HepG2 (cell line): ENCODE results near the gene PLET1. TPM values are rescaled to one million over a fixed set of nuclear protein-coding genes. Genes with fewer than 3 reads are reported as not detected.

Experiments used
- ASH2L ChIP-seq: fragments of 300-600, 200-600 bp; sonication (generic); IDR thresholded peaks from 2 replicates; pipeline ENCODE4 v1.7.0; 2017; ENCODE audit warnings: low read depth, mild to moderate bottlenecking, moderate library complexity, mixed read lengths, low read length; ENCODE audit not compliant: insufficient read length
- ATF7 ChIP-seq, 2 experiments: fragments of 450-650 bp in 1 of 2; sonication (generic) in 1 of 2; formaldehyde crosslinking in 1 of 2; IDR thresholded peaks; 2 replicates each; pipeline versions ENCODE4 v1.4.0 to v1.6.1; 2016 to 2020; ENCODE audit warnings: antibody characterized with exemption in 1 of 2, mild to moderate bottlenecking in 1 of 2, missing genetic modification reagents in 1 of 2
- EZH2 ChIP-seq: conservative IDR thresholded peaks from 2 replicates; pipeline ENCODE4 v1.6.1; 2012; ENCODE audit warnings: mild to moderate bottlenecking, low read depth, low read length, moderate library complexity
- TEAD3 ChIP-seq: optimal IDR thresholded peaks from 2 replicates; pipeline ENCODE3; 2016; ENCODE audit warnings: borderline replicate concordance
- ZBTB1 ChIP-seq: sonication (generic); formaldehyde crosslinking; IDR thresholded peaks from 2 replicates; pipeline ENCODE4 v1.4.0; 2020; ENCODE audit warnings: missing genetic modification reagents, borderline replicate concordance
- ZFX ChIP-seq: sonication (generic); formaldehyde crosslinking; IDR thresholded peaks from 2 replicates; pipeline ENCODE4 v1.4.0; 2020; ENCODE audit warnings: mild to moderate bottlenecking, low read depth, missing genetic modification reagents, moderate library complexity
- ZNF331 ChIP-seq: sonication (generic); formaldehyde crosslinking; IDR thresholded peaks from 2 replicates; pipeline ENCODE4 v1.4.0; 2020; ENCODE audit warnings: missing genetic modification reagents
- ZNF724P ChIP-seq: sonication (generic); formaldehyde crosslinking; IDR thresholded peaks from 2 replicates; pipeline ENCODE4 v1.8.0; 2022; ENCODE audit warnings: missing genetic modification reagents, borderline replicate concordance
- polyA plus RNA-seq, 8 experiments: library from polyadenylated mRNA; depleted of rRNA in 3 of 8; stranded (reverse) in 7 of 8; unstranded in 1 of 8; fragments of >200 nt; fragmentation: Illumina TruSeq in 4 of 8; extraction: Trizol in 4 of 8; gene quantifications; 2 replicates each; pipeline versions ENCODE4 v1.2.1 to v1.2.3, GENCODE V29; 2011 to 2016; ENCODE audit warnings: low read depth in 4 of 8, missing spikeins in 1 of 8, mixed read lengths in 1 of 8; ENCODE audit not compliant: insufficient read depth in 1 of 8
- total RNA-seq, 5 experiments: library from RNA; depleted of rRNA; stranded (reverse); fragments of >200 nt; fragmentation: Illumina TruSeq; extraction: Trizol; gene quantifications; 2 replicates each; pipeline ENCODE4 v1.2.3, GENCODE V29; 2016; ENCODE audit warnings: low read depth in 1 of 5
- TF ChIP-seq, protein P1 (sequence below): sonication (generic); formaldehyde crosslinking; IDR thresholded peaks from 2 replicates; pipeline ENCODE4 v1.4.0; 2020; ENCODE audit warnings: missing genetic modification reagents, borderline replicate concordance
- TF ChIP-seq, protein P2 (sequence below): sonication (generic); formaldehyde crosslinking; IDR thresholded peaks from 2 replicates; pipeline ENCODE4 v1.5.0; 2020; ENCODE audit warnings: mild to moderate bottlenecking, missing genetic modification reagents, moderate library complexity
- TF ChIP-seq, protein P3 (sequence below): sonication (generic); formaldehyde crosslinking; IDR thresholded peaks from 2 replicates; pipeline ENCODE4 v1.8.0; 2022; ENCODE audit warnings: missing genetic modification reagents, mild to moderate bottlenecking, moderate library complexity, borderline replicate concordance
- TF ChIP-seq, protein P4 (sequence below): sonication (generic); formaldehyde crosslinking; IDR thresholded peaks from 2 replicates; pipeline ENCODE4 v1.4.0; 2020; ENCODE audit warnings: missing genetic modification reagents
- TF ChIP-seq, protein P5 (sequence below): sonication (generic); formaldehyde crosslinking; IDR thresholded peaks from 2 replicates; pipeline ENCODE4 v1.5.1; 2020; ENCODE audit warnings: missing genetic modification reagents, mild to moderate bottlenecking, borderline replicate concordance
- TF ChIP-seq, protein P6 (sequence below): sonication (generic); formaldehyde crosslinking; IDR thresholded peaks from 2 replicates; pipeline ENCODE4 v1.4.0; 2020; ENCODE audit warnings: missing genetic modification reagents, borderline replicate concordance

PLET1 gene
- total and polyA plus RNA-seq, 2 of the 13 experiments (the other 11 are each of a cell fraction or from before 2014, with no cell fraction given), result not detected

DNA sequence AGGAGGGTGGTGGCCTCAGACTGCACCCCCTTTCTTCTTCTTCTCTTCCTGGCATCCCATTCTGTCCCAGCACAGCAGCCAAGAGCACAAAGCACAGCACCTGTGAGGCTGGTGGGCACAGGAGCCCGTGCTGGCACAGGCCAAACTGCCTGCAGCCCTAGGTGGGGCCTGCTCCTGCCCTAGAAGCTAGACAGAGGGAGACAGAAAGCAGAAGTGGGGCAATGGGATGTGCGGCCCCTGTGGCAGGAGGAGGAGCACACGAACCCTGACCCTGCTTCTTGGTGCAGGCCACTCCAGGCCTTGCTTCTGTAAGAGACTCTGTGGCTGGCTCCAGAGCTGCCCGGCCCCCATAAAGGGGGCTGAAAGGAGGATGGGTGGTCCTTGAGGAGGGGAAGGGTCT is 38.4 kb downstream of the PLET1 start (continued):
- TF ChIP-seq, protein P1, sequence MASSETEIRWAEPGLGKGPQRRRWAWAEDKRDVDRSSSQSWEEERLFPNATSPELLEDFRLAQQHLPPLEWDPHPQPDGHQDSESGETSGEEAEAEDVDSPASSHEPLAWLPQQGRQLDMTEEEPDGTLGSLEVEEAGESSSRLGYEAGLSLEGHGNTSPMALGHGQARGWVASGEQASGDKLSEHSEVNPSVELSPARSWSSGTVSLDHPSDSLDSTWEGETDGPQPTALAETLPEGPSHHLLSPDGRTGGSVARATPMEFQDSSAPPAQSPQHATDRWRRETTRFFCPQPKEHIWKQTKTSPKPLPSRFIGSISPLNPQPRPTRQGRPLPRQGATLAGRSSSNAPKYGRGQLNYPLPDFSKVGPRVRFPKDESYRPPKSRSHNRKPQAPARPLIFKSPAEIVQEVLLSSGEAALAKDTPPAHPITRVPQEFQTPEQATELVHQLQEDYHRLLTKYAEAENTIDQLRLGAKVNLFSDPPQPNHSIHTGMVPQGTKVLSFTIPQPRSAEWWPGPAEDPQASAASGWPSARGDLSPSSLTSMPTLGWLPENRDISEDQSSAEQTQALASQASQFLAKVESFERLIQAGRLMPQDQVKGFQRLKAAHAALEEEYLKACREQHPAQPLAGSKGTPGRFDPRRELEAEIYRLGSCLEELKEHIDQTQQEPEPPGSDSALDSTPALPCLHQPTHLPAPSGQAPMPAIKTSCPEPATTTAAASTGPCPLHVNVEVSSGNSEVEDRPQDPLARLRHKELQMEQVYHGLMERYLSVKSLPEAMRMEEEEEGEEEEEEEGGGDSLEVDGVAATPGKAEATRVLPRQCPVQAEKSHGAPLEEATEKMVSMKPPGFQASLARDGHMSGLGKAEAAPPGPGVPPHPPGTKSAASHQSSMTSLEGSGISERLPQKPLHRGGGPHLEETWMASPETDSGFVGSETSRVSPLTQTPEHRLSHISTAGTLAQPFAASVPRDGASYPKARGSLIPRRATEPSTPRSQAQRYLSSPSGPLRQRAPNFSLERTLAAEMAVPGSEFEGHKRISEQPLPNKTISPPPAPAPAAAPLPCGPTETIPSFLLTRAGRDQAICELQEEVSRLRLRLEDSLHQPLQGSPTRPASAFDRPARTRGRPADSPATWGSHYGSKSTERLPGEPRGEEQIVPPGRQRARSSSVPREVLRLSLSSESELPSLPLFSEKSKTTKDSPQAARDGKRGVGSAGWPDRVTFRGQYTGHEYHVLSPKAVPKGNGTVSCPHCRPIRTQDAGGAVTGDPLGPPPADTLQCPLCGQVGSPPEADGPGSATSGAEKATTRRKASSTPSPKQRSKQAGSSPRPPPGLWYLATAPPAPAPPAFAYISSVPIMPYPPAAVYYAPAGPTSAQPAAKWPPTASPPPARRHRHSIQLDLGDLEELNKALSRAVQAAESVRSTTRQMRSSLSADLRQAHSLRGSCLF (CRISPR knock-in tag), result no peak
- no peak for TF ChIP-seq ASH2L
- TF ChIP-seq, protein P2, sequence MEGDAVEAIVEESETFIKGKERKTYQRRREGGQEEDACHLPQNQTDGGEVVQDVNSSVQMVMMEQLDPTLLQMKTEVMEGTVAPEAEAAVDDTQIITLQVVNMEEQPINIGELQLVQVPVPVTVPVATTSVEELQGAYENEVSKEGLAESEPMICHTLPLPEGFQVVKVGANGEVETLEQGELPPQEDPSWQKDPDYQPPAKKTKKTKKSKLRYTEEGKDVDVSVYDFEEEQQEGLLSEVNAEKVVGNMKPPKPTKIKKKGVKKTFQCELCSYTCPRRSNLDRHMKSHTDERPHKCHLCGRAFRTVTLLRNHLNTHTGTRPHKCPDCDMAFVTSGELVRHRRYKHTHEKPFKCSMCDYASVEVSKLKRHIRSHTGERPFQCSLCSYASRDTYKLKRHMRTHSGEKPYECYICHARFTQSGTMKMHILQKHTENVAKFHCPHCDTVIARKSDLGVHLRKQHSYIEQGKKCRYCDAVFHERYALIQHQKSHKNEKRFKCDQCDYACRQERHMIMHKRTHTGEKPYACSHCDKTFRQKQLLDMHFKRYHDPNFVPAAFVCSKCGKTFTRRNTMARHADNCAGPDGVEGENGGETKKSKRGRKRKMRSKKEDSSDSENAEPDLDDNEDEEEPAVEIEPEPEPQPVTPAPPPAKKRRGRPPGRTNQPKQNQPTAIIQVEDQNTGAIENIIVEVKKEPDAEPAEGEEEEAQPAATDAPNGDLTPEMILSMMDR (CRISPR knock-in tag), result 0 out of 2 replicates have a peak, but pooled peaks have one; percentile 16
- TF ChIP-seq ZBTB1 (CRISPR knock-in tag), result no peak
- TF ChIP-seq ZNF724P (CRISPR knock-in tag), result no peak
- TF ChIP-seq, protein P3, sequence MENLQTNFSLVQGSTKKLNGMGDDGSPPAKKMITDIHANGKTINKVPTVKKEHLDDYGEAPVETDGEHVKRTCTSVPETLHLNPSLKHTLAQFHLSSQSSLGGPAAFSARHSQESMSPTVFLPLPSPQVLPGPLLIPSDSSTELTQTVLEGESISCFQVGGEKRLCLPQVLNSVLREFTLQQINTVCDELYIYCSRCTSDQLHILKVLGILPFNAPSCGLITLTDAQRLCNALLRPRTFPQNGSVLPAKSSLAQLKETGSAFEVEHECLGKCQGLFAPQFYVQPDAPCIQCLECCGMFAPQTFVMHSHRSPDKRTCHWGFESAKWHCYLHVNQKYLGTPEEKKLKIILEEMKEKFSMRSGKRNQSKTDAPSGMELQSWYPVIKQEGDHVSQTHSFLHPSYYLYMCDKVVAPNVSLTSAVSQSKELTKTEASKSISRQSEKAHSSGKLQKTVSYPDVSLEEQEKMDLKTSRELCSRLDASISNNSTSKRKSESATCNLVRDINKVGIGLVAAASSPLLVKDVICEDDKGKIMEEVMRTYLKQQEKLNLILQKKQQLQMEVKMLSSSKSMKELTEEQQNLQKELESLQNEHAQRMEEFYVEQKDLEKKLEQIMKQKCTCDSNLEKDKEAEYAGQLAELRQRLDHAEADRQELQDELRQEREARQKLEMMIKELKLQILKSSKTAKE (CRISPR knock-in tag), result no peak
- TF ChIP-seq, protein P4, sequence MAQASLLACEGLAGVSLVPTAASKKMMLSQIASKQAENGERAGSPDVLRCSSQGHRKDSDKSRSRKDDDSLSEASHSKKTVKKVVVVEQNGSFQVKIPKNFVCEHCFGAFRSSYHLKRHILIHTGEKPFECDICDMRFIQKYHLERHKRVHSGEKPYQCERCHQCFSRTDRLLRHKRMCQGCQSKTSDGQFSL (CRISPR knock-in tag), result no peak
- TF ChIP-seq, protein P5, sequence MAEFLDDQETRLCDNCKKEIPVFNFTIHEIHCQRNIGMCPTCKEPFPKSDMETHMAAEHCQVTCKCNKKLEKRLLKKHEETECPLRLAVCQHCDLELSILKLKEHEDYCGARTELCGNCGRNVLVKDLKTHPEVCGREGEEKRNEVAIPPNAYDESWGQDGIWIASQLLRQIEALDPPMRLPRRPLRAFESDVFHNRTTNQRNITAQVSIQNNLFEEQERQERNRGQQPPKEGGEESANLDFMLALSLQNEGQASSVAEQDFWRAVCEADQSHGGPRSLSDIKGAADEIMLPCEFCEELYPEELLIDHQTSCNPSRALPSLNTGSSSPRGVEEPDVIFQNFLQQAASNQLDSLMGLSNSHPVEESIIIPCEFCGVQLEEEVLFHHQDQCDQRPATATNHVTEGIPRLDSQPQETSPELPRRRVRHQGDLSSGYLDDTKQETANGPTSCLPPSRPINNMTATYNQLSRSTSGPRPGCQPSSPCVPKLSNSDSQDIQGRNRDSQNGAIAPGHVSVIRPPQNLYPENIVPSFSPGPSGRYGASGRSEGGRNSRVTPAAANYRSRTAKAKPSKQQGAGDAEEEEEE (CRISPR knock-in tag), result no peak
- TF ChIP-seq EZH2, result no peak
- TF ChIP-seq TEAD3 (CRISPR knock-in tag), result no peak
- TF ChIP-seq, protein P6, sequence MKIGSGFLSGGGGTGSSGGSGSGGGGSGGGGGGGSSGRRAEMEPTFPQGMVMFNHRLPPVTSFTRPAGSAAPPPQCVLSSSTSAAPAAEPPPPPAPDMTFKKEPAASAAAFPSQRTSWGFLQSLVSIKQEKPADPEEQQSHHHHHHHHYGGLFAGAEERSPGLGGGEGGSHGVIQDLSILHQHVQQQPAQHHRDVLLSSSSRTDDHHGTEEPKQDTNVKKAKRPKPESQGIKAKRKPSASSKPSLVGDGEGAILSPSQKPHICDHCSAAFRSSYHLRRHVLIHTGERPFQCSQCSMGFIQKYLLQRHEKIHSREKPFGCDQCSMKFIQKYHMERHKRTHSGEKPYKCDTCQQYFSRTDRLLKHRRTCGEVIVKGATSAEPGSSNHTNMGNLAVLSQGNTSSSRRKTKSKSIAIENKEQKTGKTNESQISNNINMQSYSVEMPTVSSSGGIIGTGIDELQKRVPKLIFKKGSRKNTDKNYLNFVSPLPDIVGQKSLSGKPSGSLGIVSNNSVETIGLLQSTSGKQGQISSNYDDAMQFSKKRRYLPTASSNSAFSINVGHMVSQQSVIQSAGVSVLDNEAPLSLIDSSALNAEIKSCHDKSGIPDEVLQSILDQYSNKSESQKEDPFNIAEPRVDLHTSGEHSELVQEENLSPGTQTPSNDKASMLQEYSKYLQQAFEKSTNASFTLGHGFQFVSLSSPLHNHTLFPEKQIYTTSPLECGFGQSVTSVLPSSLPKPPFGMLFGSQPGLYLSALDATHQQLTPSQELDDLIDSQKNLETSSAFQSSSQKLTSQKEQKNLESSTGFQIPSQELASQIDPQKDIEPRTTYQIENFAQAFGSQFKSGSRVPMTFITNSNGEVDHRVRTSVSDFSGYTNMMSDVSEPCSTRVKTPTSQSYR, result no peak
- TF ChIP-seq ATF7 (IDR thresholded peaks at IDR 0.05), result no peak
- no peak for TF ChIP-seq ATF7 (CRISPR knock-in tag; IDR thresholded peaks at IDR 0.05)
- no peak for TF ChIP-seq ZNF331
- peak; percentile 43; the same call in 1 of the 2 replicates for TF ChIP-seq ZFX (CRISPR knock-in tag)
